Measurements from ENCODE around the gene ZNF197.

DNA sequence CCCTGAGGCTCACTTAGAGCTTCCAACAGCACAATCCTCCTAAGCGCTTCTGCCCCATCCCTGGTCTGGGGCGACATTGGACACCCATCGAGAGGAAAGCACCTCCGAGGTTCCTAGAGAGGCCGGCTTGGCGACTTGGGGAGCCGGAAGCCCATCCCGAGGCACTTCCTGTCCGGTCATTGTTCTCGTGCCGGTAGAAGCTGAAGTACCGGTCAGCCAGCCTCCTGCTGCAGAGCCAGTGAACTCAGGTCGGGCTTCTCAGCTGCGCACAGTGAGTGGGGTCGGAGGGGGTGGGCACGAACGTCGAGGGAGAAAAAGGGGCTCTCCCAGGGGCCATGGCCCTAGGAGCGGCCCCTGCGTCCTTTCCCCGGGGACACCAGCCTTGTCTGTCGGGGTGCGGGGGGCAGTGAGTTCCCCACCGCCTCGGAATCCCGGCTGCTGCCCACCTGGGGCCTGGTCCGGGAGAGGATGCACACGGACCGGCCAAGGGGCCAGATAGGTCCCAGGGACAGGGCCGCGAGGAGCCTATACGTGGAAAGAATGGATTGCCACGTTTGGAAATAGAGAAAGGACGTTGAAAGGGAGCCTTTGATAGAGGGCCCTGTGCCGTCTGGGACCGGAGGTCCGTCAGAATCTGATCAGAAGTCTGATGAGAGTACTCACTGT lies 23.9 kb downstream of the ZNF197 start, which contains the start of gene ZNF35:
- TF ChIP-seq, protein P1, sequence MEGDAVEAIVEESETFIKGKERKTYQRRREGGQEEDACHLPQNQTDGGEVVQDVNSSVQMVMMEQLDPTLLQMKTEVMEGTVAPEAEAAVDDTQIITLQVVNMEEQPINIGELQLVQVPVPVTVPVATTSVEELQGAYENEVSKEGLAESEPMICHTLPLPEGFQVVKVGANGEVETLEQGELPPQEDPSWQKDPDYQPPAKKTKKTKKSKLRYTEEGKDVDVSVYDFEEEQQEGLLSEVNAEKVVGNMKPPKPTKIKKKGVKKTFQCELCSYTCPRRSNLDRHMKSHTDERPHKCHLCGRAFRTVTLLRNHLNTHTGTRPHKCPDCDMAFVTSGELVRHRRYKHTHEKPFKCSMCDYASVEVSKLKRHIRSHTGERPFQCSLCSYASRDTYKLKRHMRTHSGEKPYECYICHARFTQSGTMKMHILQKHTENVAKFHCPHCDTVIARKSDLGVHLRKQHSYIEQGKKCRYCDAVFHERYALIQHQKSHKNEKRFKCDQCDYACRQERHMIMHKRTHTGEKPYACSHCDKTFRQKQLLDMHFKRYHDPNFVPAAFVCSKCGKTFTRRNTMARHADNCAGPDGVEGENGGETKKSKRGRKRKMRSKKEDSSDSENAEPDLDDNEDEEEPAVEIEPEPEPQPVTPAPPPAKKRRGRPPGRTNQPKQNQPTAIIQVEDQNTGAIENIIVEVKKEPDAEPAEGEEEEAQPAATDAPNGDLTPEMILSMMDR (IDR thresholded peaks at IDR 0.05), result no peak
- TF ChIP-seq POLR2A (IDR thresholded peaks at IDR 0.05), result no peak
